NCI-H2227 treated with DMSO at 0.1 percent for 48 hours (cell line): Measurements from ENCODE around the gene PHKG1.
A peak's percentile ranks its signal among the peaks of the same experiment; 100 is the strongest.
"Not testable (repeated sequence)": the region's sequence is repeated elsewhere in the genome, so short reads cannot be mapped to it uniquely, and the experiment has no call there.

Experiments
- DNase-seq: peaks from one replicate; lab custom pipeline; 2025; lab: John Stamatoyannopoulos, UW

Gene PHKG1

GRCh38 chr7:56045758-56046157 is 47.0 kb downstream of the PHKG1 start:
- DNase-seq = not testable (repeated sequence)

GRCh38 chr7:56040730-56041129 is 52.0 kb downstream of the PHKG1 start:
- DNase-seq = no peak

GRCh38 chr7:56033671-56034432 is 58.9 kb downstream of the PHKG1 start:
- peak; percentile 84 for DNase-seq

- not testable (repeated sequence) for DNase-seq
Measured at GRCh38 chr7:56032578-56032977, 60.2 kb downstream of the PHKG1 start.

- not testable (repeated sequence) for DNase-seq
Measured at GRCh38 chr7:56031556-56031955, 61.2 kb downstream of the PHKG1 start.

- no peak for DNase-seq
Measured at GRCh38 chr7:56030340-56030739, 62.4 kb downstream of the PHKG1 start.
